Right kidney (tissue), 1 donor: ENCODE results near the gene DRD2.

Experiments
- DNase-seq: peaks from one replicate; pipeline ENCODE4 v3.0.0-alpha.2; 2016

Gene DRD2

GRCh38 chr11:113484223-113484622 lies 9.0 kb upstream of the DRD2 start:
- no peak for DNase-seq

GRCh38 chr11:113481672-113482071 lies 6.5 kb upstream of the DRD2 start:
- no peak for DNase-seq

- DNase-seq = no peak
Measured at GRCh38 chr11:113481226-113481625, 6.0 kb upstream of the DRD2 start.

- DNase-seq = no peak
Measured at GRCh38 chr11:113477321-113477720, 2.1 kb upstream of the DRD2 start.

GRCh38 chr11:113476553-113476952 lies 1.4 kb upstream of the DRD2 start:
- DNase-seq = no peak

- peak; percentile 81 for DNase-seq
Measured at GRCh38 chr11:113474362-113475159, 637 bp downstream of the DRD2 start.

- DNase-seq = no peak
Measured at GRCh38 chr11:113473983-113474361, 1.2 kb downstream of the DRD2 start.

GRCh38 chr11:113472471-113472870 lies 2.7 kb downstream of the DRD2 start:
- DNase-seq = no peak

GRCh38 chr11:113470233-113470632 lies 5.0 kb downstream of the DRD2 start:
- no peak for DNase-seq

- DNase-seq = no peak
Measured at GRCh38 chr11:113468726-113469345, 6.4 kb downstream of the DRD2 start.

GRCh38 chr11:113467545-113467944 lies 7.7 kb downstream of the DRD2 start:
- no peak for DNase-seq

GRCh38 chr11:113465786-113466185 lies 9.4 kb downstream of the DRD2 start:
- DNase-seq = no peak

GRCh38 chr11:113464416-113464815 lies 10.8 kb downstream of the DRD2 start:
- DNase-seq = no peak

- no peak for DNase-seq
Measured at GRCh38 chr11:113462830-113463229, 12.4 kb downstream of the DRD2 start.

GRCh38 chr11:113461639-113462038 lies 13.6 kb downstream of the DRD2 start:
- DNase-seq = no peak

GRCh38 chr11:113460469-113460868 lies 14.7 kb downstream of the DRD2 start:
- no peak for DNase-seq

GRCh38 chr11:113458189-113458588 lies 17.0 kb downstream of the DRD2 start:
- no peak for DNase-seq

GRCh38 chr11:113457784-113458183 lies 17.4 kb downstream of the DRD2 start:
- DNase-seq = no peak

GRCh38 chr11:113454455-113454854 lies 20.7 kb downstream of the DRD2 start:
- DNase-seq = no peak

- DNase-seq = no peak
Measured at GRCh38 chr11:113449743-113450142, 25.5 kb downstream of the DRD2 start.

GRCh38 chr11:113448316-113448677 lies 26.9 kb downstream of the DRD2 start:
- no peak for DNase-seq

- DNase-seq = no peak
Measured at GRCh38 chr11:113447621-113448315, 27.4 kb downstream of the DRD2 start.

- no peak for DNase-seq
Measured at GRCh38 chr11:113446938-113447337, 28.3 kb downstream of the DRD2 start.

- DNase-seq = no peak
Measured at GRCh38 chr11:113446112-113446511, 29.1 kb downstream of the DRD2 start.
